Body of pancreas (tissue), 4 donors: ENCODE data around the gene SLC26A6.

ENCODE experiments used
- CTCF ChIP-seq, 7 experiments: fragments of 450-650 bp in 4 of 7; fragments of 200-600 bp in 3 of 7; sonication (generic) in 3 of 7; IDR thresholded peaks; one replicate each; pipeline ENCODE4 v1.5.1; 2016 to 2019; ENCODE audit warnings: antibody characterized with exemption in 7 of 7
- POLR2A ChIP-seq, 3 donors: fragments of 450-650 bp; IDR thresholded peaks; one replicate each; pipeline ENCODE4 v1.6.1; 2016; ENCODE audit warnings: antibody characterized with exemption in 3 of 3, mild to moderate bottlenecking in 2 of 3

- no peak for TF ChIP-seq CTCF (IDR thresholded peaks at IDR 0.05)
- TF ChIP-seq POLR2A (IDR thresholded peaks at IDR 0.05), result no peak
Observed at GRCh38 chr3:48607519-48607918, 27.7 kb downstream of the SLC26A6 start.
